Kidney epithelial cell (primary cell): ENCODE measurements around the gene SCGB2A2. TPM values are rescaled to one million over a fixed set of nuclear protein-coding genes. Genes with fewer than 3 reads are reported as not detected.

ENCODE experiments used
- DNase-seq: peaks from one replicate; pipeline ENCODE4 v3.0.0-alpha.2; 2010; ENCODE audit warnings: low read depth
- H3K27me3 ChIP-seq: 2 replicates; pipeline ENCODE4 v1.6.0; 2011; ENCODE audit warnings: low read length; ENCODE audit not compliant: control insufficient read depth, insufficient read depth
- H3K36me3 ChIP-seq: 2 replicates; pipeline ENCODE4 v1.5.1; 2011; ENCODE audit warnings: low read length; ENCODE audit not compliant: control insufficient read depth, insufficient read depth
- H3K4me3 ChIP-seq: 2 replicates; pipeline ENCODE4 v1.5.1; 2011; ENCODE audit warnings: low read depth, mild to moderate bottlenecking, control low read depth, low read length
- CTCF ChIP-seq: IDR thresholded peaks from 2 replicates; pipeline ENCODE4 v1.5.1; 2011; ENCODE audit warnings: mild to moderate bottlenecking, moderate library complexity, low read length, control low read depth, inconsistent platforms; ENCODE audit not compliant: insufficient read depth, poor library complexity, severe bottlenecking
- total RNA-seq: library from RNA; depleted of rRNA; stranded (reverse); fragments of >200 nt; gene quantifications from 2 replicates; pipeline ENCODE4 v1.2.3, GENCODE V29; 2015

The SCGB2A2 gene
- total RNA-seq, 1 donor from 2014 or later: not detected

GRCh38 chr11:62253999-62254542 lies 15.9 kb upstream of the SCGB2A2 start:
- DNase-seq: no peak
- H3K27me3 ChIP-seq: no peaks in the 10 kb centered on the region
- no peaks in the 10 kb centered on the region for H3K36me3 ChIP-seq
- H3K4me3 ChIP-seq: no peak overlapping the region
- no peak for TF ChIP-seq CTCF

GRCh38 chr11:62256281-62256680 lies 13.7 kb upstream of the SCGB2A2 start:
- Histone ChIP-seq H3K4me3 (no peak overlapping the region), H3K36me3 (no peaks in the 10 kb centered on the region), H3K27me3 (no peaks in the 10 kb centered on the region)
- no peak for DNase-seq
- no peak for TF ChIP-seq CTCF

GRCh38 chr11:62260261-62260953 lies 9.6 kb upstream of the SCGB2A2 start:
- DNase-seq: no peak

GRCh38 chr11:62264004-62264403 lies 6.0 kb upstream of the SCGB2A2 start:
- no peak for DNase-seq
- H3K36me3 ChIP-seq: no peaks in the 10 kb centered on the region
- no peak for TF ChIP-seq CTCF

More at GRCh38 chr11:62260261-62260953, 9.6 kb upstream of the SCGB2A2 start:
- no peak for TF ChIP-seq CTCF
- H3K36me3 ChIP-seq: no peaks in the 10 kb centered on the region
- H3K4me3 ChIP-seq: no peak overlapping the region
- H3K27me3 ChIP-seq: no peaks in the 10 kb centered on the region

GRCh38 chr11:62266558-62266957 lies 3.4 kb upstream of the SCGB2A2 start:
- Histone ChIP-seq H3K27me3 (no peaks in the 10 kb centered on the region), H3K36me3 (no peaks in the 10 kb centered on the region), H3K4me3 (no peak overlapping the region)
- DNase-seq: no peak
- no peak for TF ChIP-seq CTCF

More at GRCh38 chr11:62264004-62264403, 6.0 kb upstream of the SCGB2A2 start:
- Histone ChIP-seq H3K4me3 (no peak overlapping the region), H3K27me3 (no peaks in the 10 kb centered on the region)

- Histone ChIP-seq H3K36me3 (no peaks in the 10 kb centered on the region), H3K4me3 (no peak overlapping the region), H3K27me3 (no peaks in the 10 kb centered on the region)
- TF ChIP-seq CTCF: no peak
- no peak for DNase-seq
Observed at GRCh38 chr11:62267050-62267449, 2.9 kb upstream of the SCGB2A2 start.
